HS-5 (cell line): ENCODE data around the gene PER1.

Source experiments
- DNase-seq: peaks from one replicate; pipeline ENCODE4 v3.0.0-alpha.2; 2012; ENCODE audit warnings: low read depth

PER1 gene

GRCh38 chr17:8166731-8167130, 14.5 kb upstream of the PER1 start:
- DNase-seq: no peak

DNA sequence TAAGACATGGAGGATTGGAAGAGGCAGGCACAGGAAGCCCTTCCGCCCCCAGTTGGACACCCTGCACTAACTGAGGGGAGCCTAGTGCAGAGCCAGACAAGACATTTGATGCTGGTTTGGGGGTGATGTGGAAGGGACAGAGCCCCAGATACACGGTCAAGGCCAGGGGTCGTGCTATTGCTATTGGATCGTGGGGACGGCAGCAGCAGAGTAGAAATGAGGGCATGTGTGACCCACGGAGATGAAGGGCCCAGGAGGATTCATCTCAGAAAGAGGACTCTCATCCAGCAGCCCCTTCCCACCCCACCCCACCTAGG, 12.6 kb upstream of the PER1 start:
- no peak for DNase-seq

DNA sequence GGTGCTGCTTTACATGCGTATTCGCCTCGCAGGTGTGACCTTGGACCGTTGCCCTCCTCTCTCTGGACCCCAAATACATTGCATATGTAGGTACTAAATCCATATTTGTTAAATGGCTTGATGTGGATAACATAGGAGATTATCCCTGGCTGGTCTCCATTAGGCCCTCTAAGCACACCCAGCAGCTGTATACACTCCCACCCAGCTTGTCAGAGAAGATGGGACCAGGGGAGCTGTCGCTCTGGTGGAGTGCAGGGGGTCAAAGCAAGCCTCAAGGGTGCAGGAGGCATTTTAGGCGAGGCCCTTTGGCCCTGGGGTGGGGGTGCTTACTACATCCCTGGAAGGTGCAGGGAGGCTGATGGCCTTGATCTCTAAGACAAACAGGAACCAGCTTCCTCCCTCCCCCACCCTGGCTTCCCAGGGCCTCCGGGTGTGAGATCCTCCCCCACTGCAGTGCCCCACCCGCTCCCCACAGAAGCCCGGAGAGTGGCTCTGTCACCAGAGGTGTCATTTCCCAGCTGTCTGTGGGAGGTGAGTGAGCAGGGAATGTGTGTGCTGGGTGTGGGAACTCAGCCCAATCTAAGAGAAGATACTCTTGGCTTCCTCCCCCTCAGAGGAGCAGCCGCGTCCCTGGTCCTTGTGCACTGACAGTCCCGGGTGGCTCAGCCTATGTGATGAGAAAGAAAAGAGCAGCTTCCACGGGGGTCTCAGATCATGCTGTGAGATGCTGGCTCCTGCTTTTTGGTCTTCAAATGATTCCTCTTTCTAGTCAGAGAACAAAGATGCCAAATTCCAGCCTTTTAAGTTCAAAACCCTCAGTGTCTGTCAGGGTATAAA, 12.0 kb upstream of the PER1 start:
- no peak for DNase-seq

- DNase-seq: no peak
These were observed 11.1 kb upstream of the PER1 start for GRCh38 chr17:8162997-8163977.

GRCh38 chr17:8162233-8162996, 10.2 kb upstream of the PER1 start, which contains the start of gene VAMP2:
Gene VAMP2, minus strand, starts transcription at chr17:8162948. Its CDS starts 69 bp downstream, at chr17:8162879.
- DNase-seq: no peak

DNA sequence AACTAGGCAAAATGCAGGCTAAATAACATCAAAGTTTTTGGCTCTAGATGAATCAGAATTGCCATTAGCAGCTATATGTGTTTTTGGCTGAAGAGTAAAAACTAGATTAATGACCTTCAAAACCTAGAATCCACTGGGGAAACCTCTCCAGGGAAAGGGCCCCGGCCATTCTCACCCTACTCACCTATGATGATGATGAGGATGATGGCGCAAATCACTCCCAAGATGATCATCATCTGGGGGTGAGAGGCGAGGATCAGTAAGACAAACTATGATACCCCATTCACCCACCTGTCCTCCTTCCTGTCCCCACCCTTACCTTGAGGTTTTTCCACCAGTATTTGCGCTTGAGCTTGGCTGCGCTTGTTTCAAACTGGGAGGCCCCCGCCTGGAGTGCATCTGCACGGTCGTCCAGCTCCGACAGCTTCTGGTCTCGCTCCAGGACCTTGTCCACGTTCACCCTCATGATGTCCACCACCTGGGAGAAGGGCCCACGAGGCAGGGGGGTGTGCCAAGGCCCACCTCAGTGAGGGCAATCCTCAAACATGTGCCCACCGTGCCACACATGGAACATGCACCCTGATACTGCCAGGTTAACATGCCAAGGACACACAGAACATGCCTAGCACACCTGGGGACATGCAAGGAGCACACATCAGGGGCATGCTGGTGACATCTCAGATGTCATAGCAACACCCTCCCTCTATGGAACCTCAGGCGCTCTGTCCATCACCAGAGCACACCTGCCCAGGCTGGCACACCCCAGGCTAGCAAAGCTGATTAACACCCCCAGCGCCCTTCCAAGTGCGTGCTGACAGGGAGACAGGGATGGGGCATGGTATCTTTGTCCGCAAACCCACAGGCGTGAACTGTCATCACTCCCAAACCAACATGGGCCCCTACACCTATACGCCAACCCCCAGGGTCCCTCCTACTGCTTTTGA, 9.4 kb upstream of the PER1 start:
- DNase-seq: no peak

DNA sequence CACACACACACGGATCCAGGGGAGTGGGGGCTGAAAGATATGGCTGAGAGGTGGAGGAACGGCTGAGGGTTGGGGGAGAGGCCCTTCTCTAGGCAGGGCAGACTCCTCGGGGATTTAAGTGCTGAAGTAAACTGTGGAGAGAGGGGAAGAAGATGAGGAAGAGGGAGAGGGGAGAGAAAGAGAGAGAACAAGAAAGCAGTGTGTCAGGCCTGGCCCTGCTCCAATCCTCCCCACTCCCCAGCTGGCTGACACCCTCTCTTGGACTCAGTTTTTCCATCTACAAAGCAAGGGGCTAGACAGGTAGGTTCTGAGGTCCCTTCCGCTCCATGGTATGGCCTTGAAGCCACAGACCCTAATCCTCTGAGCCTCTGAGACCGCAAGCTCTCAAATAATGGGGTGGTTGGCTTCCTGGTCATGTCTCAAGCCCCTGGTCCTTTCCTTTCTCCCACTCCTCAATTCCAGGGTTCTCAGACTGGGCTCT, 8.6 kb upstream of the PER1 start:
- DNase-seq: no peak

DNA sequence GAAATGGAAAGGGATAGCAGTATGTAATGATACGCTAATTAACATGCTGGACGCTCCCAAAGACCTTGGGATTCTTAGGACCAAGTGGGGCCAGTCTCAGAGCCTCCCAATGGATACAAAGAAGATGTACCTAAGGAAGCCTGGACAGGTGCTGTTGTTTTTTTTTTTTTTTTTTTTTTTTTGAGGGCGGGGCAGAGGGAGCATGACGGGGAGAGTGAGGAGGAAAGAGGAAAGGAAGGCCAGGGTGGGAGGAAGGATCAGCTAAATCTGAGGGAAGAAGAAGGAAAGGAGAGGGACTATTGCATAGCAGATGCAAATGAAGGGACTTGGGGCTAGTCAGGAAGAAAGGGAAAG, 8.0 kb upstream of the PER1 start:
- DNase-seq: no peak

DNA sequence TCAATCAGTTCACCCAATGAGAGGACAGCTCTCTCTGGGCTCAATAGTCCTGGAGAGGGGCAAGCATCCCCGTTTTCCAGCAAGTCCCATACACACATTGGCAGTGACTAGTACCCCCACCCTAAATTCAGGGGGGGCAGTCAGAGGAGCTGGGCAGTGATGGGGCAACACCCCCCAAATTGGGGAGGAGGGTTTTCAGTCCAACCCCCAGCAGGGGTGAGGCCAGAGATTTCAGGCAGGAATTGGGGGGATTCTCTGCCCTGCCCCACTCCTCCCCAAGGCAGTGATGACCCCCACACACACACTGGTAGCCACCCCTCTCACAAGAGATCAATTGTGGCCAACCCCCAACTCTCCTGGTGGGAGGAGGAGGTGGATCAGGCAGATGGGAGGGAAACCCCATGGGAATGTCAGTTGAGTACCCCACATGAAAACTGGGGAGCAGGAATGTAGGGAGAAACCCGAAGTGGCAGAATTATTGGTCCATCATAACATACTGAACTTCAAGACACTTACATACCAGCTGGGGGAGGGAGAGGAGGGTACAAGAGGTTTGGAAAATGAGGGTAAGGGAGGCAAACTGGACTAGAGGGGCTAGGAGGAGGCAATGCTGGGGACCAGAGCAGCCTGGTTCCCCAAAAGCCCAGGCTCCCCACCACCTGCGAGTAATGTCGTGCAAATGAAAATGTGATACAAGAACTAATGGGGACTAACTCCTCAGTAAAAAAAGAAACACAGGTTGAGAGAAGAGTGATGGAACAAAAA, 7.4 kb upstream of the PER1 start:
- DNase-seq: no peak

- DNase-seq: no peak
These were observed 6.8 kb upstream of the PER1 start for GRCh38 chr17:8159032-8159400.

DNA sequence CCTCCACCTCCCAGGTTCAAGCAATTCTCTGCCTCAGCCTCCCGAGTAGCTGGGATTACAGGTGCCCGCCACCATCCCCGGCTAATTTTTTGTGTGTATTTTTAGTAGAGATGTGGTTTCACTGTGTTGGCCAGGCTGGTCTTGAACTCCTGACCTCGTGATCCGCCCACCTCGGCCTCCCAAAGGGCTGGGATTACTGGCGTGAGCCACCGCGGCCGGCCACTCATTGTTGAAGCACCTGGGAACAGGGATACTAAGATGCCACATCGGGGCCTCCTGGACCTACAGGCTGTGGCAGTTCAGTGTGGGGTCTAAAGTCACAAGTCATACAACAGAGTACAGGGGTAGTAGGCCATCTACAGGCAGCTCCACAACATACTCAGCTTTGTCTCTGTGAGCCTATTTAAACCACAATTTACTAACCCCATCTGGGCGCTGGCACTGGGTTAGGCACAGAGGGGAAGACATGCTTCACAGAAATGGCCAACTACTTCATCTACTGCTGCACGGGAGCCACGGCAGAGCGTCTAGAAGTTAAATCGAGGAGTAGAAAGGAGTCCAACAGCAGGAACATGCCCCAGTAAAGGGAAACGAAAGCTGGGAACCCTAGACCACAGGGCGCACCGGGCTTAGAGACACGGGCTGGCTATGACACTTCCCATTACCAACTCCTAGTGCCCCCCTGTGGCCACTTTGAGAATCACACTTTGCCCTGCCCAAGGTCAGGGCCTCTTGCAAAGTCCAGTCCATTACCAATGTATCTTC, 6.2 kb upstream of the PER1 start:
- no peak for DNase-seq

DNA sequence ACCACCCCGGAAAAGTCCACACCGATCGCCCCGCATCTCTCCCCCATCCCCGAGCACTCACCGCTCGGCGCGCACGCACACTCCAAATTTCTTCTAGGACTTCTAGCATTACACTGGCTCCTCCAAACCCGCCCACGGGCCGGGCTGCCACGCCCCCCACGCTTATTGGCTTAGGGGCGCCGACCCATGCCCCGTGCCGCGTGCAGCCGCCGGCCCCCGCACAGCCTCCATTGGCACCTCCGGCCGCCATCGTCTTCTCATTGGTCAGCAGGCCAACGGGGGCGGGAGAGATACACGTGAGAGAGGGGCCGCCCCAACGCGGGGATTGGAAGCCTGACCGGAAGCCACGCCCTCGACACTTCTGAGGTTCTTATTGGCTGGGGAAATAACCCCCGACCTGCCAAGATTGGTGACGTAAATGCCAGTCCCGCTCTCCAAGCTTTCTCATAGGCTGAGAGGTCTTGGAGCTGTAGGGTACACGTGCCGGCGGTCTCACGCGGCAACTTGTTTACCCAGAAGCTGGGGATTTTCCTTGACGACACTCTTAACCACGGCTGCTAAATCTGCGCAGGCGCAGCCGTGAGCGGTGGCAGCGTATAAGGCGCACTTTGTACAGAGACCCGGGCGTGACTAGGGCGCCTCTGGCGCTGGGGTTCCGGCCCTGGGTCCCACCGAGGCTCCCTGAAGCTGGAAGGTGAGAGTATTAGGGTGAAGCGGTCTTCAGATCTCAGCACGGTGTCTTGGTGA, 4.2 kb upstream of the PER1 start:
- peak; percentile 100 for DNase-seq

GRCh38 chr17:8155996-8156245, 3.7 kb upstream of the PER1 start:
- no peak for DNase-seq

- no peak for DNase-seq
These were observed 3.2 kb upstream of the PER1 start for GRCh38 chr17:8155231-8155995.

DNA sequence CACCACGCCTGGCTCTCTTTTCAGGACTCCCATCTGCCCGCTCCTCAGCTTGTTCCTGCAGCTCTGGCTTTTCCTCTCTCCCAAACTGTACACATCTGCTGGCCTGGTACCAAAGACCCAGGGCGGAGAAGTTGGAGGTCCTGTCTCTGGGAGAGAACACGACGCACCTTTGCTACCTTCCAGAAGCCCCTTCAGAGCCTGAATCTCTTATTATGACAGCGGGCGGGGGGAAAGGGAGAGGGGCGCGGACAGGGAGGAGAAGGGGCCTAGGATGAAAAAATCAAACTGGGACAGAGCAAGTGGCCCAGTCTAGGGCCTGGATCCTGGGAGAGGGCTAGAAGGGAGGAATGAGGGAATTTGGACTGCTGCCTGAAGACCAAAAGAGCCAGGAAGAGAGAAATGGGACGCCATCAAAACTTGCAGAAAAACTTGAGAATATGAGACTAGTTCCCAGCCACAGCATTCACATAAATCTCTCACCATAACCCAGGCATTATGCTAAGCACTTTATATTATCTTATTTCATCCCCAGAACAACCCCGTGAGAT, 2.5 kb upstream of the PER1 start:
- DNase-seq: no peak

DNA sequence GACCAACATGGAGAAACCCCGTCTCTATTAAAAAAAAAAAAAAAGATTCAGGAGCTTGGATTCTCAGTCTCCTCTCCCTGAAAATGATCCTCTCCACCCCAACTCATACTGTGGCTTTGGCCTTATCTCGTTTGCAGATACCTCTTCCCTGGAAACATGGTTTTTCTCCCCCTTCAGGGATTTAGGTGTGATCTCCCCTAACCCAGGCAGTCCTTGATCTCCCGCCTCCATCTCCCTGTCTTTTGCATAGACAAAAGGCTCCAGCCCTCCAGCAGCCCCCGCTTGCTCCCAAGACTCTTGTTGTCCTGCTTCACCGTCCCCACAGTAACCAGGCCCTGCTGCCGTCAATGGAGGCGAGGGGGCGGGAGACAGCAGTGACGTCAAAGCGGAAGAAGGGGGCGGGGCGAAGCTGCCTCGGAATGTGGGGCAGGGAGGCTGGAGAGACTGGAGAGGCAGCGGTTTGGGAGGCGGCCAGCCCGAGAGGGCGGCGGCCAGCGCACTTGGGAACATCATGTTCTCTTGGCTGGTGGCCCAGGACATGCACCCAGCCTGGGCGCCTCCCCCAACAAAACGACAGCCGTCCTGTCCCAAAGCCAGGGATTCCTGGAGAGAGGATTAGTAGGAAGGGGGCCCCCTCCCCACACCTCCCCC, 1.9 kb upstream of the PER1 start:
- peak; percentile 91 for DNase-seq

DNA sequence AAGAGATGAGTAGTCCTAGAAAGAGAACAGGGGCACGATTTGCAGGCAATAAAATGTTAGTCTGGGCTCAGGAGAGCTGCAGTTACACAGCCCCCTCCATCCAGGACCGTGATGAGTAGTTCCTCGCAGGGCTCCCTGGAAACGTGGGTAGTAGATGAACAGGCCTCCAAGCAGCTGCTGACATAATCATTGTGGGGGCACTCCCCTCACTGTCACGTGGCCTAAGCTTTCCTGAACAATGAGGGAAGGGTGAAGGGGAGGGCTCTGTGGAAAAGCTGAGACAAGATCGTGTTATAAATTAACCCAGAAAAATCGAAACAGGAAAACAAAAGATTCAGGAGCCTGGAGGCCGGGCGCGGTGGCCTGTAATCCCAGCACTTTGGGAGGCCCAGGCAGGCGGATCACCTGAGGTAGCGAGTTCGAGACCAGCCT, 1.3 kb upstream of the PER1 start:
- DNase-seq: peak; percentile 85

DNA sequence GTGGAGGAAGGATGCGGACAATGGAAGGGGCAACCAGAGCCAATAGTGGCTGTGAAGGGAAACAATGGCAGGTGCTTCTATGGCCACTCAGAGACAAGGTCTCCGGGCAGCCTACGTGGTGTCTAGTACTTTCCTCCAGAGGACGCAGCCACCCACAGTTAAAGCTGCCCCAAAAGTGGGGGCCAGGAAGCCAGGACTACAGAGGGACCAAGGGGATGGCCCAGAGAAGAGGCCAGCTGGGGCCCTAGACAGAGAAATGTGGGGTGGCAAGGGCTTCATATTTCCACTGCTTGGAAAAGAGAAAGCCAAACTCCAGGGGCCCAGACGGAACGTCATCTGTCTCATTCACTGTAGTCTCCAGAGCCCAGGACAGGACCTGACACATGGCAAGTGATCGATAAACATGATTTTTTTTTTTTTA, 837 bp upstream of the PER1 start:
- no peak for DNase-seq
